HepG2 (cell line): ENCODE results near the gene PCSK5.

Experiments
- CHD4 ChIP-seq: fragments of 200-600 bp; sonication (generic); IDR thresholded peaks from 2 replicates; pipeline ENCODE4 v1.7.0; 2017; ENCODE audit warnings: mild to moderate bottlenecking, low read length, borderline replicate concordance
- EZH2 ChIP-seq: conservative IDR thresholded peaks from 2 replicates; pipeline ENCODE4 v1.6.1; 2012; ENCODE audit warnings: mild to moderate bottlenecking, low read depth, low read length, moderate library complexity
- TBX2 ChIP-seq: sonication (generic); formaldehyde crosslinking; IDR thresholded peaks from 2 replicates; pipeline ENCODE4 v1.5.0; 2020; ENCODE audit warnings: missing genetic modification reagents, mild to moderate bottlenecking, borderline replicate concordance
- ZNF609 ChIP-seq: sonication (generic); formaldehyde crosslinking; IDR thresholded peaks from 2 replicates; pipeline ENCODE4 v1.4.0; 2020; ENCODE audit warnings: mild to moderate bottlenecking, missing genetic modification reagents, borderline replicate concordance

DNA sequence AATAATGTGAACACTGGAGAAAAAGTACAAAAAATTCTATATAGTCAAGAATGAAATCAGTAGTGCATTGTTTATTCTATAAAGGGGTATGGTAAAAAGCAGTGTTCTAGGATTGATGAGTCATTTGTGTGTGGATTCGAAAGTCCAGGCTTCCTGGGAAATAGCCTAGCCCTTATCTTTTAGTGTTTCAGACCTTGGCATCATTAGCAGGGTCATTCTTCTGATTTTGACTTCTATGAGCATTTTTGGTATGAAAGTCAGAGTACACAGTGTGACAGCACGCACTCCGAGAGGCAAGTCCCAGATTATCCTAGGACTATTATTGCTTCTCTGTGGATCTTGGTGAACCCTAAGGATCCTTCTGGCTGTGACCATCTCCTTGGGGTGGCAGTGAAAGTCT is 16.9 kb downstream of the PCSK5 start:
- TF ChIP-seq TBX2 (CRISPR knock-in tag), result no peak
- no peak for TF ChIP-seq EZH2
- no peak for TF ChIP-seq CHD4
- TF ChIP-seq ZNF609 (CRISPR knock-in tag), result no peak
